MM.1S (cell line): ENCODE results near the gene COL18A1.

Source experiments
- DNase-seq: peaks from one replicate; pipeline ENCODE4 v3.0.0-alpha.2; 2015
- H2AFZ ChIP-seq: fragments of 300-600 bp; sonication (generic); 2 replicates; pipeline ENCODE4 v1.6.0; 2016; ENCODE audit warnings: antibody characterized with exemption, low read length
- H3F3A ChIP-seq: fragments of 300-600 bp; sonication (generic); 2 replicates; pipeline ENCODE4 v1.6.1; 2016; ENCODE audit warnings: mild to moderate bottlenecking, antibody characterized with exemption, low read length, moderate library complexity, mixed read lengths; ENCODE audit not compliant: insufficient read depth
- H3K27ac ChIP-seq: fragments of 300-600 bp; sonication (generic); 2 replicates; pipeline ENCODE4 v1.5.1; 2016; ENCODE audit warnings: mild to moderate bottlenecking, low read length
- H3K27me3 ChIP-seq: fragments of 300-600 bp; sonication (generic); replicated peaks from 2 replicates; pipeline ENCODE4 v1.6.0; 2016; ENCODE audit warnings: low read length; ENCODE audit not compliant: insufficient read depth
- H3K36me3 ChIP-seq: fragments of 300-600 bp; sonication (generic); replicated peaks from 2 replicates; pipeline ENCODE4 v1.6.1; 2016; ENCODE audit warnings: mild to moderate bottlenecking, low read length, mixed read lengths; ENCODE audit not compliant: insufficient read depth
- H3K4me1 ChIP-seq: fragments of 300-600 bp; sonication (generic); 2 replicates; pipeline ENCODE4 v1.6.1; 2016; ENCODE audit warnings: low read length, mixed read lengths
- H3K4me2 ChIP-seq: fragments of 300-600 bp; sonication (generic); 2 replicates; pipeline ENCODE4 v1.6.0; 2016; ENCODE audit warnings: low read depth, low read length
- H3K4me3 ChIP-seq: fragments of 300-600 bp; sonication (generic); 2 replicates; pipeline ENCODE4 v1.5.1; 2016; ENCODE audit warnings: low read length, mixed read lengths
- H3K79me2 ChIP-seq: fragments of 300-600 bp; sonication (generic); 2 replicates; pipeline ENCODE4 v1.6.1; 2016; ENCODE audit warnings: mixed run types, low read length, mixed read lengths
- H3K9ac ChIP-seq: fragments of 300-600 bp; sonication (generic); 2 replicates; pipeline ENCODE4 v1.6.1; 2016; ENCODE audit warnings: low read length, mixed read lengths
- H3K9me2 ChIP-seq: fragments of 300-600 bp; sonication (generic); replicated peaks from 2 replicates; pipeline ENCODE4 v1.6.1; 2016; ENCODE audit warnings: mild to moderate bottlenecking, low read length, mixed read lengths; ENCODE audit not compliant: insufficient read depth
- H3K9me3 ChIP-seq: fragments of 300-600 bp; sonication (generic); replicated peaks from 2 replicates; pipeline ENCODE4 v1.6.1; 2016; ENCODE audit warnings: mild to moderate bottlenecking, low read length, mixed read lengths; ENCODE audit not compliant: insufficient read depth
- H4K20me1 ChIP-seq: fragments of 300-600 bp; sonication (generic); 2 replicates; pipeline ENCODE4 v1.6.1; 2016; ENCODE audit warnings: mild to moderate bottlenecking, low read length, moderate library complexity, mixed read lengths; ENCODE audit not compliant: insufficient read depth
- CTCF ChIP-seq: fragments of 300-600 bp; sonication (generic); IDR thresholded peaks from 2 replicates; pipeline ENCODE4 v1.5.1; 2016; ENCODE audit warnings: antibody characterized with exemption, low read length, mixed read lengths
- EZH2 ChIP-seq: fragments of 300-600 bp; sonication (generic); optimal IDR thresholded peaks from 2 replicates; pipeline ENCODE3; 2017; ENCODE audit warnings: low read depth, mild to moderate bottlenecking, antibody characterized with exemption, low read length, mixed read lengths
- EZH2phosphoT487 ChIP-seq: fragments of 300-600 bp; sonication (generic); IDR thresholded peaks from 2 replicates; pipeline ENCODE4 v1.6.1; 2018; ENCODE audit warnings: antibody characterized with exemption, low read length

Gene COL18A1

DNA sequence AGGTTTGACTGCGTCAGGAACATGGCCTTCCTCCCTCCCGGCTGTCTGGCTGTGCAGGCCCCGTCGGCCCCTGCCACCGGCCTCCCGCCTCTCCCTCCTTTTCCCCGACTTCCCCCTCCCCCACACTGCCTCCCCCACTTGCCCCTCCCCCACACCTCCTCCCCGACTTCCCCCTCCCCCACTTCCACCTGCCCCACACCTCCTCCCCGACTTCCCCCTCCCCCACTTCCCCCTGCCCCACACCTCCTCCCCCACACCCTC is 84.7 kb downstream of the COL18A1 start:
- Histone ChIP-seq H3K4me2 (no peak overlapping the region), H3K27ac (no peak overlapping the region), H3F3A (no peaks in the 10 kb centered on the region), H3K36me3 (no peaks in the 10 kb centered on the region), H3K4me3 (no peak overlapping the region), H3K9ac (no peak overlapping the region), H3K4me1 (no peaks in the 10 kb centered on the region), H3K79me2 (no peaks in the 10 kb centered on the region), H3K27me3 (peaks cover 93% of the 10 kb centered on the region), H4K20me1 (no peaks in the 10 kb centered on the region), H3K9me3 (no peaks in the 10 kb centered on the region), H2AFZ (no peak overlapping the region), H3K9me2 (no peaks in the 10 kb centered on the region)
- no peak for DNase-seq
- no peak for TF ChIP-seq EZH2phosphoT487
- TF ChIP-seq EZH2, result no peak
- TF ChIP-seq CTCF, result no peak

DNA sequence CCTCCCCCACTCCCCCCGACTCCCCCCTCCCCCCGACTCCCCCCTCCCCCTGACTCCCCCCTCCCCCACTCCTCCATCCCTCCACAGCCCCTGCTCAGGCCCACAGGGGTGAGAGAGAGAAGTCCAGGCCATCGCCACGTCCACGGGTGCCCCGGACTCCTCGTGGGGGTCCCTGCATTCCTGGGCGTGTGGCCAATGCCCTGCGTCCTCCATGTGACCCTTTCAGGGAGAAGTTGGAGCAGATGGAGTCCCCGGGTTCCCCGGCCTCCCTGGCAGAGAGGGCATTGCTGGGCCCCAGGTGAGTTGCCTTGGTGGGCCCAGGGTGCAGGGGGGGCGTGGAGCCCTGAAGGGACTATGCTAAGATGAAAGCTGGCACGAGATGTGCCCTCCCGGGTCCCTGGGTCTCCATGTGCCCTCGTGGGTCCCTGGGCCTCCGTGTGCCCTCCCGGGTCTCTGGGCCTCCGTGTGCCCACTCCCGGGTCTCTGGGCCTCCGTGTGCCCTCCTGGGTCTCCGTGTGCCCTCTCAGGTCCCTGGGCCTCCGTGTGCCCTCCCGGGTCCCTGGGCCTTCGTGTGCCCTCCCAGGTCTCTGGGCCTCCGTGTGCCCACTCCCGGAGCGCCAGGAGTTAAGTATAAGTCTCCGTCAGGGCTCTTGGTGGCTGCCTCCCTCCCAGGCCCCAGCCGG is 85.2 kb downstream of the COL18A1 start:
- no peak overlapping the region for H3K4me3 ChIP-seq
- H3K9me2 ChIP-seq, result no peaks in the 10 kb centered on the region
- no peak overlapping the region for H3K4me2 ChIP-seq
- no peak overlapping the region for H3K27ac ChIP-seq
- H3K9me3 ChIP-seq, result no peaks in the 10 kb centered on the region
- no peak for DNase-seq
- H3K79me2 ChIP-seq, result no peaks in the 10 kb centered on the region
- TF ChIP-seq EZH2phosphoT487, result no peak
- no peak for TF ChIP-seq EZH2
- no peak for TF ChIP-seq CTCF
- no peaks in the 10 kb centered on the region for H4K20me1 ChIP-seq
- no peak overlapping the region for H2AFZ ChIP-seq
- H3F3A ChIP-seq, result no peaks in the 10 kb centered on the region
- H3K36me3 ChIP-seq, result no peaks in the 10 kb centered on the region
- H3K27me3 ChIP-seq, result peaks cover 95% of the 10 kb centered on the region
- no peak overlapping the region for H3K9ac ChIP-seq
- H3K4me1 ChIP-seq, result no peaks in the 10 kb centered on the region

DNA sequence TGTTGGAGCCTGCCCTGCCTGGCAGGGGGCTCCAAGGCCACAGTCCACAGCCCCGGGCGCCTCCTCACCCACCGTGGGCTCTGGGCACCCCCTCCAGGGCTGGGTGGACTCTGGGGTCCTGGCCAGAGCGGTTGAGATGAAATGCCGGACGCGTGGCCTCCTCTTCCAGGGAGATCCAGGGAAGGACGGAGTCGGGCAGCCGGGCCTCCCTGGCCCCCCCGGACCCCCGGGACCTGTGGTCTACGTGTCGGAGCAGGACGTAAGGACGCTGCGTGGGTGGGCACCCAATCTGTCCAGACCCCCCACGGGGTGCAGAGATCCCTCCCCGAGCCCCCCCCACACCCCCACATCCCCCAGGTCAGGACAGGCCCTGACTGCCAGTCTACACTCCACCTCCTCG is 86.1 kb downstream of the COL18A1 start:
- no peak overlapping the region for H3K9ac ChIP-seq
- H3K4me1 ChIP-seq, result no peaks in the 10 kb centered on the region
- no peak for DNase-seq
- no peaks in the 10 kb centered on the region for H3F3A ChIP-seq
- TF ChIP-seq CTCF (no peak), EZH2phosphoT487 (no peak), EZH2 (no peak)
- H3K36me3 ChIP-seq, result no peaks in the 10 kb centered on the region
- H3K4me2 ChIP-seq, result no peak overlapping the region
- no peak overlapping the region for H3K4me3 ChIP-seq
- H2AFZ ChIP-seq, result no peak overlapping the region
- peaks cover 95% of the 10 kb centered on the region for H3K27me3 ChIP-seq
- no peaks in the 10 kb centered on the region for H3K9me3 ChIP-seq
- no peaks in the 10 kb centered on the region for H3K9me2 ChIP-seq
- no peaks in the 10 kb centered on the region for H3K79me2 ChIP-seq
- H3K27ac ChIP-seq, result no peak overlapping the region
- no peaks in the 10 kb centered on the region for H4K20me1 ChIP-seq
